SK-N-SH treated with all-trans-retinoic acid at 6 μM for 48 hours (cell line): ENCODE data around the gene HSPA1B.

ENCODE experiments used
- ATAC-seq: fragments of 200-7000 bp; cut with Tn5 transposase; 3 replicates; pipeline ENCODE4 v1.9.1; 2020; ENCODE audit warnings: mild to moderate bottlenecking, moderate library complexity
- ARNTL ChIP-seq: fragments of 450-650 bp; formaldehyde crosslinking; IDR thresholded peaks from 2 replicates; pipeline ENCODE4 v1.5.0; 2020; ENCODE audit warnings: low read depth, mild to moderate bottlenecking, moderate library complexity, borderline replicate concordance
- BACH2 ChIP-seq: fragments of 250-450 bp; sonication (Bioruptor Pico); IDR thresholded peaks from 2 replicates; pipeline ENCODE4 v1.9.0; 2021; ENCODE audit warnings: mild to moderate bottlenecking, borderline replicate concordance
- GLIS3 ChIP-seq: fragments of 250-450 bp; sonication (Bioruptor Pico); IDR thresholded peaks from 2 replicates; pipeline ENCODE4 v1.5.0; 2020; ENCODE audit warnings: mild to moderate bottlenecking, moderate library complexity
- ISL1 ChIP-seq: fragments of 250-450 bp; sonication (Bioruptor Pico); IDR thresholded peaks from 2 replicates; pipeline ENCODE4 v2.1.2; 2022; ENCODE audit warnings: mild to moderate bottlenecking, moderate library complexity
- OSR1 ChIP-seq: fragments of 250-450 bp; sonication (Bioruptor Pico); IDR thresholded peaks from 2 replicates; pipeline ENCODE4 v1.8.0; 2022; ENCODE audit warnings: moderate library complexity, mild to moderate bottlenecking, inconsistent platforms
- PPARA ChIP-seq: fragments of 250-450 bp; sonication (Bioruptor Pico); IDR thresholded peaks from 2 replicates; pipeline ENCODE4 v1.5.0; 2020; ENCODE audit warnings: mild to moderate bottlenecking, borderline replicate concordance
- RARB ChIP-seq: fragments of 250-450 bp; sonication (Bioruptor Pico); IDR thresholded peaks from 2 replicates; pipeline ENCODE4 v1.8.0; 2021; ENCODE audit warnings: mild to moderate bottlenecking, moderate library complexity
- SNAI2 ChIP-seq: fragments of 250-450 bp; sonication (Bioruptor Pico); IDR thresholded peaks from 2 replicates; pipeline ENCODE4 v1.5.0; 2020; ENCODE audit warnings: mild to moderate bottlenecking, moderate library complexity
- TCF4 ChIP-seq: fragments of 250-450 bp; sonication (Bioruptor Pico); IDR thresholded peaks from 2 replicates; pipeline ENCODE4 v1.8.0; 2021; ENCODE audit warnings: mild to moderate bottlenecking, moderate library complexity, borderline replicate concordance
- TOX ChIP-seq: fragments of 250-450 bp; sonication (Bioruptor Pico); IDR thresholded peaks from 2 replicates; pipeline ENCODE4 v1.8.0; 2021; ENCODE audit warnings: mild to moderate bottlenecking, moderate library complexity, borderline replicate concordance
- ZC3H10 ChIP-seq: fragments of 250-450 bp; sonication (Bioruptor Pico); IDR thresholded peaks from 2 replicates; pipeline ENCODE4 v1.5.1; 2021; ENCODE audit warnings: mild to moderate bottlenecking, moderate library complexity
- ZFP3 ChIP-seq: fragments of 250-450 bp; sonication (Bioruptor Pico); IDR thresholded peaks from 2 replicates; pipeline ENCODE4 v1.5.0; 2020; ENCODE audit warnings: mild to moderate bottlenecking, moderate library complexity
- ZFP30 ChIP-seq: fragments of 450-650 bp; formaldehyde crosslinking; IDR thresholded peaks from 2 replicates; pipeline ENCODE4 v1.5.0; 2022; ENCODE audit warnings: mild to moderate bottlenecking, moderate library complexity
- ZNF565 ChIP-seq: fragments of 450-650 bp; formaldehyde crosslinking; conservative IDR thresholded peaks from 2 replicates; pipeline ENCODE4 v1.5.0; 2020; ENCODE audit warnings: low read depth, mild to moderate bottlenecking, moderate library complexity
- ZNF70 ChIP-seq: fragments of 450-650 bp; formaldehyde crosslinking; IDR thresholded peaks from 2 replicates; pipeline ENCODE4 v1.5.0; 2020; ENCODE audit warnings: mild to moderate bottlenecking, moderate library complexity
- ZNF8 ChIP-seq: fragments of 450-650 bp; formaldehyde crosslinking; IDR thresholded peaks from 2 replicates; pipeline ENCODE4 v1.5.0; 2020; ENCODE audit warnings: mild to moderate bottlenecking, moderate library complexity
- TF ChIP-seq, protein P1 (sequence below): fragments of 250-450 bp; sonication (Bioruptor Pico); IDR thresholded peaks from 2 replicates; pipeline ENCODE4 v1.5.0; 2020; ENCODE audit warnings: mild to moderate bottlenecking, moderate library complexity
- TF ChIP-seq, protein P2 (sequence below): fragments of 250-450 bp; sonication (Bioruptor Pico); IDR thresholded peaks from 2 replicates; pipeline ENCODE4 v1.8.0; 2020; ENCODE audit warnings: mild to moderate bottlenecking, moderate library complexity, borderline replicate concordance
- TF ChIP-seq, protein P3 (sequence below): fragments of 250-450 bp; sonication (Bioruptor Pico); IDR thresholded peaks from 2 replicates; pipeline ENCODE4 v1.5.1; 2021; ENCODE audit warnings: mild to moderate bottlenecking, moderate library complexity
- TF ChIP-seq, protein P4 (sequence below): fragments of 250-450 bp; sonication (Bioruptor Pico); IDR thresholded peaks from 2 replicates; pipeline ENCODE4 v1.5.1; 2020; ENCODE audit warnings: low read depth, mild to moderate bottlenecking, moderate library complexity

HSPA1B gene

DNA sequence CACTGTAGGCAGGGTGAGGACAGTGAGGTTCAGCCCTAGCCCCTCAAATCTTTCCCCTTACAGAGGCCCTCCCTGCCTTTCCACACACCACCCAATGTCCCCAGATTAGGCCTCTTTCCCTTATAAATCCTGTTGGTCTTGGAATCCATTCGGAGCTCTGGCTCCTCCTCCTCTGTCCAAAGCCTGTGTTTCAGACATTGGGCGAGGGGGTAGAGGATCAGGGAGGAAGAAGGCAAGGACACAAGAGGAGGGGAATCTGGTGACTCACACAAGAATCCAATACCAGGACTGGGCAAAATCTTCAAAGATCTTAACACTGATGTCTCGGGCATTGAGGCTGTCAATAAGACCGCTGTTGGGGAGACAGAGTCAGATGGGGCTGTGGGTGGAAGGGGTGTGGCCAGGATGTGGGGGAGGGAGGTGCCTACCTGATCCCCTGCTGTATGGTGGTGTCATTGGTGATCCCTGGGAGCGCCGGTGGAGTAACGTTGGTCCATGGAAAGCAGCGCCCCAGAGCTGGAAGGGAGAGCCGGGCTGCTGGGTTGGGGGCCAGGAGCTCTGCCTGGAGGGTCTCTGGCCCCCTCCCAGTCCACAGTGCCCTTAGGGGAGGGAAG lies 43.6 kb downstream of the HSPA1B start:
- peak; percentile 76 for ATAC-seq
- TF ChIP-seq SNAI2 (no peak), BACH2 (CRISPR knock-in tag) (no peak), PPARA (CRISPR knock-in tag) (no peak), GLIS3 (no peak)
- TF ChIP-seq, all 23 proteins: peak for 0

DNA sequence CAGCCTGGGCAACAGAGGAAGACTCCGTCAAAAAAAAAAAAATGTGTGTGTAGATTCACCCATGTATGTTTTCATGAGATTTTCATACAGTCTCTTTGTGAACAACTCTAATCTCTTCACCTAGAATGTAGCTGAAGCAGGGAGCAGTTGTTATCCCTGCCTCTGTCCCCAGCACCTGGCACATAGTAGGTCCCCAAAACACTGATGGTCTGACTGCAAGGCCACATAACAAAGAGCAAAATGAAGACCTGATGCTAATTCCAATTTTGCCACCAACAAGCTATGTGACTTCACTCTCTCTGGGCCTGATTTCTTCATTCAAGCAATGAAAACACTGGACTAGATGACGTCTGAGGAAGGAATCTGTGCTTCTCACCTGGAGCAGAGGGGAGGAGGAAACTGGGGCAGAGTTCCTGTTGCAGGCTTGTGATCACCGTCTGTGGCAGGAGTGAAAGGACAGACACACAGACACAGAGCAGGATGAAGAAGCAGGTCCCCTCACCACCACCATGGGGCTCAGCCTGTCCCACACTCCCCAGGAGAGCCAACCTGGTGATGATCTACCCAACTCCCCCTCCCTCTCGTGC lies 46.6 kb downstream of the HSPA1B start:
- no peak for ATAC-seq

DNA sequence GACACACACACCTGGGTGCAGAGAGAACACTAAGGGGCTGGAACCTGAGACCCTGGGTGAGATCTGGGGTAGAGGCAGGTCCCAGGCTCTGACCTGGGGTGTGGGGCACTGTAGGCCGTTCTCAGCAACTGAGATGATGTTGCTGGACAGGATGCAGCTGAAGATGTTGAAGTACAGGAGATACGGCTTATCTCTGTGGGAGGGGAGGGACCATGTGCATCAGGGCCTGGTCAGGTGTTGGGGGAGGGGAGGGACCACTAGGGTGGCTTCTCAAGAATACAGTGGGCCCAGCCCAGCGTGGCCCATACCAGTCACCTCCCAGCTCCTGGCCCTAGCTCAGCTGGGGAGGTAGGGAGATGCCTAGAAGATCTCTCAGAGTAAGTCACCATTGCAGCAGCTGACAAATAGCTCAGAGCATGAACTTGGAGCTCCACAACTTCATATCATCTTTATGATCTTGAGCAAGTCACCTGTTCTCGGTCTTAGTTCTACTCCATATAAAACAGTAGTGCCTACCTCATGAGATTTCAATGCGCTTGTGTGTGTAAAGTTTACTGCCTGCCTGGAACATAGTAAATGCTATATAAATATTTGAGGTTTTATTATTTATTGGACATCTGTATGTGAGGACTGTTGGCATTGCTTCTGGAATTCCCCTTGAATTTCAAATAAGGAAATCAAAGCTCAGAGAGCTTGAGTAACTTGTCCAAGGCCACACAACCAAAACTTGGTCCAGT lies 47.5 kb downstream of the HSPA1B start:
- no peak for ATAC-seq
- TF ChIP-seq, protein P1, sequence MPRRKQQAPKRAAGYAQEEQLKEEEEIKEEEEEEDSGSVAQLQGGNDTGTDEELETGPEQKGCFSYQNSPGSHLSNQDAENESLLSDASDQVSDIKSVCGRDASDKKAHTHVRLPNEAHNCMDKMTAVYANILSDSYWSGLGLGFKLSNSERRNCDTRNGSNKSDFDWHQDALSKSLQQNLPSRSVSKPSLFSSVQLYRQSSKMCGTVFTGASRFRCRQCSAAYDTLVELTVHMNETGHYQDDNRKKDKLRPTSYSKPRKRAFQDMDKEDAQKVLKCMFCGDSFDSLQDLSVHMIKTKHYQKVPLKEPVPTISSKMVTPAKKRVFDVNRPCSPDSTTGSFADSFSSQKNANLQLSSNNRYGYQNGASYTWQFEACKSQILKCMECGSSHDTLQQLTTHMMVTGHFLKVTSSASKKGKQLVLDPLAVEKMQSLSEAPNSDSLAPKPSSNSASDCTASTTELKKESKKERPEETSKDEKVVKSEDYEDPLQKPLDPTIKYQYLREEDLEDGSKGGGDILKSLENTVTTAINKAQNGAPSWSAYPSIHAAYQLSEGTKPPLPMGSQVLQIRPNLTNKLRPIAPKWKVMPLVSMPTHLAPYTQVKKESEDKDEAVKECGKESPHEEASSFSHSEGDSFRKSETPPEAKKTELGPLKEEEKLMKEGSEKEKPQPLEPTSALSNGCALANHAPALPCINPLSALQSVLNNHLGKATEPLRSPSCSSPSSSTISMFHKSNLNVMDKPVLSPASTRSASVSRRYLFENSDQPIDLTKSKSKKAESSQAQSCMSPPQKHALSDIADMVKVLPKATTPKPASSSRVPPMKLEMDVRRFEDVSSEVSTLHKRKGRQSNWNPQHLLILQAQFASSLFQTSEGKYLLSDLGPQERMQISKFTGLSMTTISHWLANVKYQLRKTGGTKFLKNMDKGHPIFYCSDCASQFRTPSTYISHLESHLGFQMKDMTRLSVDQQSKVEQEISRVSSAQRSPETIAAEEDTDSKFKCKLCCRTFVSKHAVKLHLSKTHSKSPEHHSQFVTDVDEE = no peak
- TF ChIP-seq ZFP30 (CRISPR knock-in tag) (no peak), ZC3H10 (CRISPR knock-in tag) (no peak), TCF4 (CRISPR knock-in tag) (no peak), ZNF565 (CRISPR knock-in tag) (no peak), ZNF70 (CRISPR knock-in tag) (no peak), ZFP3 (CRISPR knock-in tag) (no peak), RARB (CRISPR knock-in tag) (no peak)

More for the DNA sequence above, 46.6 kb downstream of the HSPA1B start:
- TF ChIP-seq ZC3H10 (CRISPR knock-in tag) = no peak
- TF ChIP-seq, protein P2, sequence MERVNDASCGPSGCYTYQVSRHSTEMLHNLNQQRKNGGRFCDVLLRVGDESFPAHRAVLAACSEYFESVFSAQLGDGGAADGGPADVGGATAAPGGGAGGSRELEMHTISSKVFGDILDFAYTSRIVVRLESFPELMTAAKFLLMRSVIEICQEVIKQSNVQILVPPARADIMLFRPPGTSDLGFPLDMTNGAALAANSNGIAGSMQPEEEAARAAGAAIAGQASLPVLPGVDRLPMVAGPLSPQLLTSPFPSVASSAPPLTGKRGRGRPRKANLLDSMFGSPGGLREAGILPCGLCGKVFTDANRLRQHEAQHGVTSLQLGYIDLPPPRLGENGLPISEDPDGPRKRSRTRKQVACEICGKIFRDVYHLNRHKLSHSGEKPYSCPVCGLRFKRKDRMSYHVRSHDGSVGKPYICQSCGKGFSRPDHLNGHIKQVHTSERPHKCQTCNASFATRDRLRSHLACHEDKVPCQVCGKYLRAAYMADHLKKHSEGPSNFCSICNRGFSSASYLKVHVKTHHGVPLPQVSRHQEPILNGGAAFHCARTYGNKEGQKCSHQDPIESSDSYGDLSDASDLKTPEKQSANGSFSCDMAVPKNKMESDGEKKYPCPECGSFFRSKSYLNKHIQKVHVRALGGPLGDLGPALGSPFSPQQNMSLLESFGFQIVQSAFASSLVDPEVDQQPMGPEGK (CRISPR knock-in tag) = no peak
- TF ChIP-seq ZNF565 (CRISPR knock-in tag) = no peak
- TF ChIP-seq SNAI2 = no peak

DNA sequence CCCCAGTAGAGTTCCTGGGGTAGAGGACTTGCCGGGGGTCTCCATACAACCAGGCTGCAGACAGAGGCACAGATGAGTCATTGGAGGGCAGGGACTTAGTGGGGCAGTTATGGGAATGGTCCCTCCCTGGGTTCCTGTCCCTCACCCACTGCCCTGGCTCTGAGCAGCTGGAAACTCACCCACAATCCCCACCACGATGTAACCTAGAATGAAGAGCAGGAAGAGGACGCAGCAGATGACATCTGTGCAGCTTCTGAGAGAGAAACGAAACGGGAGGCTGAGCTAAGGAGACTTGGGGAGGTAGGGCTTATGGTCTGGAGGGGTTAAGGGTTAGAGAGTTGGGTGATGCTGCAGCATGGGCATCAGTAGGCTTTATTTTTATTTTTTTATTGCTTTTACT lies 48.3 kb downstream of the HSPA1B start:
- no peak for TF ChIP-seq RARB (CRISPR knock-in tag)
- no peak for TF ChIP-seq PPARA (CRISPR knock-in tag)
- ATAC-seq = no peak

DNA sequence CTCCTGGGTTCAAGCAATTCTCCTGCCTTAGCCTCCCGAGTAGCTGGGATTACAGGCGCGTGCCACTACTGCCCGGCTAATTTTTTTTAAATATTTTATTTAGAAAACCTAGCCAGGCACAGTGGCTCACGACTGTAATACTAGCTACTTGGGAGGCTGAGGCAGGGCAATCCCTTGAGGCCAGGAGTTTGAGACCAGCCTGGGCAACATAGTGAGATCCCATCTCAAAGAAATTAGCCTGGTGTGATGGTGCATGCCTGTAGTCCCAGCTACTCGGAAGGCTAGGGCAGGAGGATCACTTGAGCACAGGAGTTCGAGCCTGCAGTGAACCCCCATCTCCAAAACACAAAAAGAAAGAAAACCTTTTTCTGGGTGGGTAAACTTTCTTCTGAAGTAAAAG lies 48.8 kb downstream of the HSPA1B start:
- ATAC-seq = no peak
- TF ChIP-seq TOX (CRISPR knock-in tag) (no peak), BACH2 (CRISPR knock-in tag) (no peak), ZNF70 (CRISPR knock-in tag) (no peak), ZFP30 (CRISPR knock-in tag) (no peak), ZNF565 (CRISPR knock-in tag) (no peak), ISL1 (no peak), SNAI2 (no peak), ZC3H10 (CRISPR knock-in tag) (no peak), ZNF8 (no peak), ZFP3 (CRISPR knock-in tag) (no peak), ARNTL (CRISPR knock-in tag) (no peak), OSR1 (no peak), TCF4 (CRISPR knock-in tag) (no peak)
- TF ChIP-seq, protein P1 = no peak
- TF ChIP-seq, protein P3, sequence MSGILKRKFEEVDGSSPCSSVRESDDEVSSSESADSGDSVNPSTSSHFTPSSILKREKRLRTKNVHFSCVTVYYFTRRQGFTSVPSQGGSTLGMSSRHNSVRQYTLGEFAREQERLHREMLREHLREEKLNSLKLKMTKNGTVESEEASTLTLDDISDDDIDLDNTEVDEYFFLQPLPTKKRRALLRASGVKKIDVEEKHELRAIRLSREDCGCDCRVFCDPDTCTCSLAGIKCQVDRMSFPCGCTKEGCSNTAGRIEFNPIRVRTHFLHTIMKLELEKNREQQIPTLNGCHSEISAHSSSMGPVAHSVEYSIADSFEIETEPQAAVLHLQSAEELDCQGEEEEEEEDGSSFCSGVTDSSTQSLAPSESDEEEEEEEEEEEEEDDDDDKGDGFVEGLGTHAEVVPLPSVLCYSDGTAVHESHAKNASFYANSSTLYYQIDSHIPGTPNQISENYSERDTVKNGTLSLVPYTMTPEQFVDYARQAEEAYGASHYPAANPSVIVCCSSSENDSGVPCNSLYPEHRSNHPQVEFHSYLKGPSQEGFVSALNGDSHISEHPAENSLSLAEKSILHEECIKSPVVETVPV (CRISPR knock-in tag) = no peak
- TF ChIP-seq, protein P4, sequence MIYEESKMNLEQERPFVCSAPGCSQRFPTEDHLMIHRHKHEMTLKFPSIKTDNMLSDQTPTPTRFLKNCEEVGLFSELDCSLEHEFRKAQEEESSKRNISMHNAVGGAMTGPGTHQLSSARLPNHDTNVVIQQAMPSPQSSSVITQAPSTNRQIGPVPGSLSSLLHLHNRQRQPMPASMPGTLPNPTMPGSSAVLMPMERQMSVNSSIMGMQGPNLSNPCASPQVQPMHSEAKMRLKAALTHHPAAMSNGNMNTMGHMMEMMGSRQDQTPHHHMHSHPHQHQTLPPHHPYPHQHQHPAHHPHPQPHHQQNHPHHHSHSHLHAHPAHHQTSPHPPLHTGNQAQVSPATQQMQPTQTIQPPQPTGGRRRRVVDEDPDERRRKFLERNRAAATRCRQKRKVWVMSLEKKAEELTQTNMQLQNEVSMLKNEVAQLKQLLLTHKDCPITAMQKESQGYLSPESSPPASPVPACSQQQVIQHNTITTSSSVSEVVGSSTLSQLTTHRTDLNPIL (CRISPR knock-in tag) = no peak
